Naive thymus-derived CD8-positive, alpha-beta T cell (primary cell): ENCODE measurements around the gene PDE3B. TPM values are rescaled to one million over a fixed set of nuclear protein-coding genes. Genes with fewer than 3 reads are reported as not detected.
A peak's percentile ranks its signal among the peaks of the same experiment; 100 is the strongest.
"Not testable (repeated sequence)": the region's sequence is repeated elsewhere in the genome, so short reads cannot be mapped to it uniquely, and the experiment has no call there.

ENCODE experiments used
- ATAC-seq, 2 donors: fragments of 150-1000 bp; cut with Tn5 transposase in 1 of 2; sonication (Bioruptor Pico), chemical (Tn5 transposase) in 1 of 2; 1 replicate in 1 of 2; 2 replicates in 1 of 2; pipeline ENCODE4 v1.10.0; 2021; ENCODE audit warnings: mild to moderate bottlenecking in 2 of 2, moderate library complexity in 2 of 2
- POLR2A ChIA-PET: fragments of 350-600 bp; sonication (Branson Sonifier 250); formaldehyde crosslinking; loops from one replicate; lab custom pipeline; 2021; ENCODE audit warnings: antibody characterized with exemption; lab: Charles Lee
- DNase-seq, 10 donors: peaks; one replicate each; pipeline versions ENCODE4 v3.0.0 to v3.0.0-alpha.2; 2020 to 2022
- H3K27ac Mint-ChIP-seq, 10 donors: one replicate each; pipeline ENCODE4 v1.8.0; 2020 to 2022; ENCODE audit warnings: mild to moderate bottlenecking in 10 of 10, mixed read lengths in 10 of 10, moderate library complexity in 4 of 10, inconsistent platforms in 1 of 10
- H3K27me3 Mint-ChIP-seq, 5 donors: one replicate each; pipeline ENCODE4 v1.8.0; 2021 to 2022; ENCODE audit warnings: mixed read lengths in 5 of 5
- H3K36me3 Mint-ChIP-seq, 3 donors: one replicate each; pipeline ENCODE4 v1.8.0; 2020 to 2022; ENCODE audit warnings: mixed read lengths in 3 of 3, mild to moderate bottlenecking in 2 of 3, inconsistent platforms in 1 of 3
- H3K4me1 Mint-ChIP-seq, 4 donors: one replicate each; pipeline ENCODE4 v1.8.0; 2021 to 2022; ENCODE audit warnings: mixed read lengths in 4 of 4
- H3K4me3 Mint-ChIP-seq, 10 donors: one replicate each; pipeline ENCODE4 v1.8.0; 2020 to 2022; ENCODE audit warnings: mild to moderate bottlenecking in 10 of 10, mixed read lengths in 10 of 10, moderate library complexity in 6 of 10, inconsistent platforms in 1 of 10
- H3K9me3 Mint-ChIP-seq, 9 donors: one replicate each; pipeline ENCODE4 v1.8.0; 2020 to 2022; ENCODE audit warnings: mixed read lengths in 9 of 9, mild to moderate bottlenecking in 3 of 9, inconsistent platforms in 1 of 9, moderate library complexity in 1 of 9
- polyA plus RNA-seq, 3 donors: library from polyadenylated mRNA; unstranded; fragments of 300-500 nt; fragmentation: Illumina TruSeq; gene quantifications; one replicate each; pipeline ENCODE4 v1.2.3, GENCODE V29; 2021
- total RNA-seq, 8 experiments: library from RNA in 2 of 8; stranded (reverse) in 2 of 8; gene quantifications; one replicate each; pipeline ENCODE4 v1.2.3 and lab custom pipeline; 2021 to 2026

Gene PDE3B
- total and polyA plus RNA-seq, 5 experiments from 2014 or later, result 59.2 to 240 (median 127) TPM

DNA sequence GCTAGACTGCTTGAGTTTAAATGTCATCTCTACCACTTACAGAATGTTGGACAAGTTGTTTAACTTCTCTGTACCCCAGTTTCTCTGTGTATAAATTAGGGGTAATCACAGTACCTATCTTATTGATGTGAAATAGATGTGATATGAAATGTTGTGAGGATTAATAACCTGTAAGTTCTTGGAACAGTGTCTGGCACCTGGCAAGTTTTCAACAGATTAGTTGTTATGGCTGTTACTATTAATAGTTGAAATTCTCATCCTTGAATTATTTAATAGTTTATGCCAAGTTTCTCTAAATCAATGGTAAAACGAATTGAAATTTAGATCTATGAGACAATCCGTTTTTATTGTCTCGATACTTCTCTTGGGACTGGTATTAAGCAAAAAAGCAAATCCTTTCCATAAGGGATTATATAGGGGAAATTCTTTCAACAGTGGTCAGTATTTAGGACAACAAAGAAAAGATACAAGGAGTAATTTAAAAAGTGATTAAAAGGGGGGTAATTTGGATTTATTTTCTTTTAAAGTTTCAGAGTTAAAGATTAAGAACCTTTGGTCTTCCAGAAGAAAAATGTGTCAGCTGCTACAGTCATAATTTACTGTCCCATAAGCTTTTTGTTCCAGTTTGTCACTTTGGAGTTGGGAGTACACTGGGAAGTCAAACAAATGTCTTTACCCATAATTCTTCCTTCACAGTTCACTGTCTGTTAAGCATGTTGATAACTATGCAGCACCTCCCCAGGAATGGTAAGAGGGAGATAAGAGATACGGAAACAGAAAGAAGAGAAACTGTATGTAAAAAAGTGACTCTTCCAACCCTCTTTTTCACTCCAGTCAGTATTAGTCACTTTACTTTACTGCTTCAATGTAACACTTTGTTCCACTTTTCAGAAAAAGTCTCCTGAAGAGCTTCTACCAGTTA, 13.2 kb downstream of the PDE3B start:
- Mint-ChIP-seq H3K4me3 (peak overlapping the region in 7 of 10 donors; percentile 8 to 71 (median 23)), H3K27ac (peak overlapping the region in 6 of 10 donors; percentile 4 to 88 (median 30)), H3K4me1 (peaks cover 28 to 74% (median 64%) of the 10 kb centered on the region in 4 donors), H3K36me3 (peaks cover 20 to 85% (median 69%) of the 10 kb centered on the region in 3 donors), H3K9me3 (peaks cover 0 to 11% (median 7%) of the 10 kb centered on the region in 9 donors), H3K27me3 (peaks cover 0 to 4% (median 0%) of the 10 kb centered on the region in 5 donors)
- peak in 1 of 2 donors; percentile 30 for ATAC-seq
- no peak for DNase-seq
- POLR2A ChIA-PET, result interaction anchor here (1.6 to 2.2 kb wide), 2 partner anchors 12 to 78 kb away, joined by 5 to 7 read pairs; no protein-coding TSS in a partner anchor

- no peak for ATAC-seq
- peaks cover 25 to 67% (median 56%) of the 10 kb centered on the region in 4 donors for H3K4me1 Mint-ChIP-seq
- H3K27me3 Mint-ChIP-seq, result peaks cover 0 to 4% (median 0%) of the 10 kb centered on the region in 5 donors
- no peak for DNase-seq
- H3K36me3 Mint-ChIP-seq, result peaks cover 14 to 85% (median 67%) of the 10 kb centered on the region in 3 donors
- no peak overlapping the region for H3K4me3 Mint-ChIP-seq
- POLR2A ChIA-PET, result interaction anchor here (1.1 to 2.2 kb wide), 3 partner anchors 13 to 79 kb away, joined by 3 to 7 read pairs (median 5); no protein-coding TSS in a partner anchor
- H3K27ac Mint-ChIP-seq, result peak overlapping the region in 1 of 10 donors; percentile 43
- peaks cover 0 to 16% (median 7%) of the 10 kb centered on the region in 9 donors for H3K9me3 Mint-ChIP-seq
Measured at GRCh38 chr11:14657841-14658240, 14.2 kb downstream of the PDE3B start.

DNA sequence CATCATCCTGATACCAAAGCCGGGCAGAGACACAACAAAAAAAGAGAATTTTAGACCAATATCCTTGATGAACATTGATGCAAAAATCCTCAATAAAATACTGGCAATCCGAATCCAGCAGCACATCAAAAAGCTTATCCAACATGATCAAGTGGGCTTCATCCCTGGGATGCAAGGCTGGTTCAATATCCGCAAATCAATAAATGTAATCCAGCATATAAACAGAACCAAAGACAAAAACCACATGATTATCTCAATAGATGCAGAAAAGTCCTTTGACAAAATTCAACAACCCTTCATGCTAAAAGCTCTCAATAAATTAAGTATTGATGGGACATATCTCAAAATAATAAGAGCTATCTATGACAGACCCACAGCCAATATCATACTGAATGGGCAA, 21.3 kb downstream of the PDE3B start:
- DNase-seq, H3K27me3 Mint-ChIP-seq, POLR2A ChIA-PET, ATAC-seq: not testable (repeated sequence)
- H3K4me3 Mint-ChIP-seq, result peak overlapping the region in 1 of 10 donors; percentile 61
- peaks cover 10 to 28% (median 15%) of the 10 kb centered on the region in 4 donors for H3K4me1 Mint-ChIP-seq
- peak overlapping the region in 3 of 10 donors; percentile 13 to 76 (median 33) for H3K27ac Mint-ChIP-seq
- peaks cover 5 to 41% (median 29%) of the 10 kb centered on the region in 3 donors for H3K36me3 Mint-ChIP-seq
- peaks cover 0 to 29% (median 14%) of the 10 kb centered on the region in 9 donors for H3K9me3 Mint-ChIP-seq

GRCh38 chr11:14667329-14667728, 23.7 kb downstream of the PDE3B start:
- Mint-ChIP-seq H3K36me3 (peaks cover 0 to 40% (median 17%) of the 10 kb centered on the region in 3 donors), H3K9me3 (peaks cover 0 to 29% (median 10%) of the 10 kb centered on the region in 9 donors), H3K4me1 (peaks cover 15 to 37% (median 32%) of the 10 kb centered on the region in 4 donors)
- not testable (repeated sequence) for DNase-seq, H3K27me3 Mint-ChIP-seq, ATAC-seq, H3K4me3 Mint-ChIP-seq, H3K27ac Mint-ChIP-seq
- POLR2A ChIA-PET, result interaction anchor here (0.7 kb wide), 2 partner anchors 14 to 15 kb away, joined by 3 to 4 read pairs; no protein-coding TSS in a partner anchor

DNA sequence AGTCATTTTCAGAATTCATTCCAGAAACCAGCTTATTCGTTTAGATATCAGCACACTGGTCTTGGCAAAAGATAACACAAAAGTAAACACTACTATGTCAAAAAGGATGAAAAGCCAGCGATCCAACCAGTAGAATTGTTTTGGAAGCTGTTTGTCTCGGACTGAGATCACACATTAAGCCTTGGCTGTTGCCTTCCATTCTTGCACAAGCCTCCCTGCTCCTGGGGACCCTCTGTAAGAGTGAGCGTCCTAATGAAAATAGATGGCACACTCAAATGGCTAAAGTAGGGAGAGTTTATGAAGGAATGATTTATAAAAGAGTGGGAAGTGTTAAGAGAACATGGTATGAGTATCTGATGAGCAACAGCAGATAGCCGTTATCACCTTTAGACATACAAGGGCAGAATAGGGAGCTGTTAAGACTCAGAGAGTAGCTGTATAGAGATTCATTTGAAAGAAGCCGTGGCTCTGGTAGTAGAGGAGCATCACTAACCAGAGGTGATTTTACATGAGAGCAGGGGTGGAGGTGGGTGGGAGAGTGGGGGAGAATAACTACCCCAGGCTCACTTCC, 25.2 kb downstream of the PDE3B start:
- DNase-seq, result no peak
- ATAC-seq, result peak; percentile 17 to 47
- POLR2A ChIA-PET, result no interaction called here
- H3K27me3 Mint-ChIP-seq, result no peaks in the 10 kb centered on the region
- H3K36me3 Mint-ChIP-seq, result peaks cover 11 to 51% (median 24%) of the 10 kb centered on the region in 3 donors
- H3K9me3 Mint-ChIP-seq, result peaks cover 0 to 27% (median 11%) of the 10 kb centered on the region in 9 donors
- peak overlapping the region in 9 of 10 donors; percentile 5 to 80 (median 49) for H3K27ac Mint-ChIP-seq
- H3K4me1 Mint-ChIP-seq, result peaks cover 16 to 48% (median 43%) of the 10 kb centered on the region in 4 donors
- peak overlapping the region in 5 of 10 donors; percentile 2 to 42 (median 18) for H3K4me3 Mint-ChIP-seq

DNA sequence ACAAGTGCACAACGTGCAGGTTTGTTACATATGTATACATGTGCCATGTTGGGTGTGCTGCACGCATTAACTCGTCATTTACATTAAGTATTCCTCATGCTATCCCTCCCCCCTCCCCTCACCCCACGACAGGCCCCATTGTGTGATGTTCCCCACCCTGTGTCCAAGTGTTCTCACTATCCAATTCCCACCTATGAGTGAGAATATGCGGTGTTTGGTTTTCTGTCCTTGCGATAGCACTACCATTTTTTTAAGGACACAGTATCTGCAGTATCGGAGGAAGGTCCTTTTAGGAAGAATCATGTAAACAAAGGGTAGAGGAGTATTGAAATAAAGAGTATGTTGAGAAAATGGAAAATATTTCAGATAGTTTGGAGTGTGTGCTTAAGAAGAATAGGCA, 25.9 kb downstream of the PDE3B start:
- H3K9me3 Mint-ChIP-seq, result peaks cover 0 to 26% (median 17%) of the 10 kb centered on the region in 9 donors
- POLR2A ChIA-PET, result no interaction called here
- H3K4me3 Mint-ChIP-seq, result peak overlapping the region in 2 of 10 donors; percentile 2 to 5
- ATAC-seq, result peak in 1 of 2 donors; percentile 6
- H3K27ac Mint-ChIP-seq, result peak overlapping the region in 7 of 10 donors; percentile 8 to 75 (median 57)
- peaks cover 17 to 57% (median 24%) of the 10 kb centered on the region in 3 donors for H3K36me3 Mint-ChIP-seq
- H3K27me3 Mint-ChIP-seq, result no peaks in the 10 kb centered on the region
- no peak for DNase-seq
- H3K4me1 Mint-ChIP-seq, result peaks cover 23 to 55% (median 49%) of the 10 kb centered on the region in 4 donors

GRCh38 chr11:14669958-14670357, 26.4 kb downstream of the PDE3B start:
- peak in 1 of 2 donors; percentile 6 for ATAC-seq
- Mint-ChIP-seq H3K27ac (peak overlapping the region; percentile 19 to 84 (median 47)), H3K4me1 (peaks cover 23 to 58% (median 51%) of the 10 kb centered on the region in 4 donors), H3K9me3 (peaks cover 0 to 26% (median 16%) of the 10 kb centered on the region in 9 donors), H3K4me3 (peak overlapping the region in 1 of 10 donors; percentile 30), H3K36me3 (peaks cover 19 to 61% (median 25%) of the 10 kb centered on the region in 3 donors), H3K27me3 (no peaks in the 10 kb centered on the region)
- POLR2A ChIA-PET, result interaction anchor here (0.6 to 1.6 kb wide), 5 partner anchors 20 to 170 kb away, joined by 3 to 4 read pairs (median 3); partner anchors contain the start of genes COPB1 and PDE3B
- DNase-seq, result no peak

DNA sequence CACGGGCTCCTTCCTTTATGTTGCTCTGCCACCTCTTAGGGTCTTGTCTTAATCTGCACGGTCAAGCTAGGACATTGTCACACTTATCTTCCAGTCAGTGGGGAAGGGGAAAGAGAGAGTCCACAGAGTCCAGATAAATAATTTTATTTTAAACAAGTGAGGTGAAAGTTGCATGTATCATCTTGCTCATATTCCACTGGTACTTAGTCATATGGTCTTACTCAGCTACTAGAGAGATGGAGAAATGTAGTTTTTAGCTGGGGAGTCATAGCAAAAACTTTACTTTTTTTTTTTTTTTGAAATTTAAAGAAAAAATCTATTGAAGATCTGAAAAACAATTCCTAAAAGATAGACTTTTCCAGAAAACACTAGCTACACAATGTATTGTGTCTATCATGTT, 29.0 kb downstream of the PDE3B start:
- H3K4me1 Mint-ChIP-seq, result peaks cover 23 to 67% (median 61%) of the 10 kb centered on the region in 4 donors
- ATAC-seq, result no peak
- peak overlapping the region; percentile 11 to 86 (median 64) for H3K27ac Mint-ChIP-seq
- no peak for DNase-seq
- H3K27me3 Mint-ChIP-seq, result no peaks in the 10 kb centered on the region
- H3K4me3 Mint-ChIP-seq, result peak overlapping the region in 2 of 10 donors; percentile 29 to 40
- peaks cover 0 to 24% (median 7%) of the 10 kb centered on the region in 9 donors for H3K9me3 Mint-ChIP-seq
- POLR2A ChIA-PET, result interaction anchor here (0.7 kb wide), 1 partner anchor 55 kb away, joined by 4 read pairs; no protein-coding TSS in a partner anchor
- H3K36me3 Mint-ChIP-seq, result peaks cover 22 to 73% (median 41%) of the 10 kb centered on the region in 3 donors

DNA sequence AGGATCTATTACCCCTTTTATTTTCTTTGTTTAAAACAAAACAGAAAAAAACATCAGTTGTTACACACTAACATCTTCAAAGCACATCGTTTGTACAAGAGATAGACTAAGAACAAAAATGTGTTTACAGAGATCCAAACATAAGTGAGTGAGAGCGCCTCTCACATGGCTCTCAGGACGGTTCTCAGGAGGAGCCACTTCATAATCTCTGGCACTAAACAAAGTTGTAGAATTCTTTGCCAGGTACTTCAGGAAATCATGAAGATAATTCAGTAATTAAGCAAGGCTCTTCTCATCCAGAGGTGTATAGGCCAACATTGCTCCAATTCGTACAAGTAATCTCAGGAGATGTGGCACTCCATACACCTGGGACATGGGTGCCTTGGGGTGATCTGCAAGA, 29.8 kb downstream of the PDE3B start:
- DNase-seq (no peak), ATAC-seq (no peak)
- POLR2A ChIA-PET, result interaction anchor here (0.6 kb wide), 1 partner anchor 17 kb away, joined by 3 read pairs; no protein-coding TSS in a partner anchor
- peak overlapping the region; percentile 11 to 88 (median 76) for H3K27ac Mint-ChIP-seq
- peaks cover 23 to 77% (median 49%) of the 10 kb centered on the region in 3 donors for H3K36me3 Mint-ChIP-seq
- peaks cover 0 to 25% (median 13%) of the 10 kb centered on the region in 9 donors for H3K9me3 Mint-ChIP-seq
- no peaks in the 10 kb centered on the region for H3K27me3 Mint-ChIP-seq
- peaks cover 22 to 69% (median 63%) of the 10 kb centered on the region in 4 donors for H3K4me1 Mint-ChIP-seq
- H3K4me3 Mint-ChIP-seq, result peak overlapping the region in 2 of 10 donors; percentile 2 to 6

- peaks cover 17 to 67% (median 59%) of the 10 kb centered on the region in 4 donors for H3K4me1 Mint-ChIP-seq
- H3K9me3 Mint-ChIP-seq, result peaks cover 0 to 25% (median 12%) of the 10 kb centered on the region in 9 donors
- POLR2A ChIA-PET, result interaction anchor here (0.6 kb wide), 1 partner anchor 17 kb away, joined by 3 read pairs; no protein-coding TSS in a partner anchor
- DNase-seq (no peak), ATAC-seq (no peak)
- H3K36me3 Mint-ChIP-seq, result peaks cover 23 to 77% (median 53%) of the 10 kb centered on the region in 3 donors
- H3K27ac Mint-ChIP-seq, result peak overlapping the region; percentile 11 to 88 (median 76)
- peak overlapping the region in 4 of 10 donors; percentile 6 to 51 (median 31) for H3K4me3 Mint-ChIP-seq
- no peaks in the 10 kb centered on the region for H3K27me3 Mint-ChIP-seq
Measured at GRCh38 chr11:14673824-14674405, 30.3 kb downstream of the PDE3B start.

DNA sequence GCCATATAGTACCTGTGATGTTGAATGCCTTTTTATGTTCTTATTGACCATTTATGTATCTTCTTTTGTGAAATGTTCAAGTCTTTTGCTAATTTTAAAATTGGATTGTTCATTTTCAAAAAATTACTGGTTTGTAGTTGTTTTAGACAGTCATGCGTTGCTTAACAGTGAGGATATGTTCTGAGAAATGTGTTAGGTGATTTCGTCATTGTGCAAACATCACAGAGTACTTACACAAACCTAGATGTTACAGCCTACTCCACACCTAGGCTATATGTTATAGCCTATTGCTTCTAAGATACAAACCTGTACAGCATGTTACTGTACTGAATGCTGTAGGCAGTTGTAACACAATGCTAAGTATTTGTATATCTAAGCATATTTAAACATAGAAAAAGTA, 32.5 kb downstream of the PDE3B start:
- peaks cover 16 to 70% (median 52%) of the 10 kb centered on the region in 4 donors for H3K4me1 Mint-ChIP-seq
- H3K27ac Mint-ChIP-seq, result peak overlapping the region in 1 of 10 donors; percentile 13
- H3K9me3 Mint-ChIP-seq, result peaks cover 0 to 40% (median 18%) of the 10 kb centered on the region in 9 donors
- H3K4me3 Mint-ChIP-seq, result peak overlapping the region in 2 of 10 donors; percentile 7
- H3K27me3 Mint-ChIP-seq, result no peaks in the 10 kb centered on the region
- DNase-seq (no peak), ATAC-seq (no peak)
- H3K36me3 Mint-ChIP-seq, result peaks cover 36 to 84% (median 72%) of the 10 kb centered on the region in 3 donors
- POLR2A ChIA-PET, result no interaction called here
